Urinary bladder (tissue), 4 donors: ENCODE measurements around the gene CYLD. TPM values are rescaled to one million over a fixed set of nuclear protein-coding genes. Genes with fewer than 3 reads are reported as not detected.

Experiments used
- DNase-seq: peaks from one replicate; pipeline ENCODE4 v3.0.0-alpha.2; 2015; ENCODE audit errors: extremely low spot score
- H3K27ac ChIP-seq: one replicate; pipeline ENCODE4 v1.5.1; 2013; ENCODE audit warnings: low read depth, mild to moderate bottlenecking, moderate library complexity
- H3K36me3 ChIP-seq: one replicate; pipeline ENCODE4 v1.6.1; 2013; ENCODE audit warnings: mild to moderate bottlenecking, moderate library complexity; ENCODE audit not compliant: insufficient read depth
- H3K4me1 ChIP-seq: one replicate; pipeline ENCODE4 v1.6.1; 2013; ENCODE audit warnings: mild to moderate bottlenecking, moderate library complexity; ENCODE audit not compliant: insufficient read depth
- H3K4me3 ChIP-seq: one replicate; pipeline ENCODE4 v1.5.1; 2013; ENCODE audit warnings: low read depth, low read length
- WGBS: extraction: QIAGEN DNeasy Blood & Tissue Kit; methylation state at CpG from one replicate; pipeline ENCODE4 v1.1.7; 2013; 5-methylcytosine and 5-hydroxymethylcytosine counted together
- polyA plus RNA-seq: library from polyadenylated mRNA; stranded (reverse); fragments of 200-250 nt; gene quantifications from one replicate; pipeline ENCODE4 v1.2.3, GENCODE V29; 2013
- total RNA-seq: library from RNA; depleted of rRNA; stranded (reverse); fragments of >200 nt; gene quantifications from one replicate; pipeline ENCODE4 v1.2.3, GENCODE V29; 2014
- donor health status: healthy with polysubstance abuse.
- donor health status: healthy.

Gene CYLD
- total and polyA plus RNA-seq, 2 donors: 13.2 to 61.3 TPM

GRCh38 chr16:50718761-50719400 is 23.0 kb upstream of the CYLD start:
- Histone ChIP-seq H3K4me3 (no peak overlapping the region), H3K36me3 (no peaks in the 10 kb centered on the region), H3K4me1 (peaks cover 2% of the 10 kb centered on the region), H3K27ac (no peak overlapping the region)
- 66% methylated on average over 9 of the region's 9 CpGs for WGBS
- no peak for DNase-seq

- no peak overlapping the region for H3K27ac ChIP-seq
- no peak for DNase-seq
Measured at GRCh38 chr16:50719401-50720337, 22.2 kb upstream of the CYLD start.

GRCh38 chr16:50721549-50722404 is 20.1 kb upstream of the CYLD start:
- no peak overlapping the region for H3K27ac ChIP-seq
- no peak for DNase-seq
- H3K36me3 ChIP-seq: no peaks in the 10 kb centered on the region
- peaks cover 2% of the 10 kb centered on the region for H3K4me1 ChIP-seq
- WGBS: 93% methylated on average over 6 of the region's 6 CpGs
- H3K4me3 ChIP-seq: no peak overlapping the region

More at GRCh38 chr16:50719401-50720337, 22.2 kb upstream of the CYLD start:
- peaks cover 2% of the 10 kb centered on the region for H3K4me1 ChIP-seq
- WGBS: 80% methylated on average over 20 of the region's 20 CpGs
- H3K4me3 ChIP-seq: no peak overlapping the region
- H3K36me3 ChIP-seq: no peaks in the 10 kb centered on the region

- Histone ChIP-seq H3K4me1 (peaks cover 2% of the 10 kb centered on the region), H3K36me3 (no peaks in the 10 kb centered on the region), H3K27ac (no peak overlapping the region), H3K4me3 (no peak overlapping the region)
- 96% methylated on average over 1 of the region's 1 CpG for WGBS
- DNase-seq: no peak
Measured at GRCh38 chr16:50722405-50722737, 19.5 kb upstream of the CYLD start.

GRCh38 chr16:50722960-50723359 is 18.9 kb upstream of the CYLD start:
- Histone ChIP-seq H3K4me1 (peaks cover 2% of the 10 kb centered on the region), H3K27ac (no peak overlapping the region), H3K4me3 (no peak overlapping the region), H3K36me3 (no peaks in the 10 kb centered on the region)
- no peak for DNase-seq
- WGBS: 86% methylated on average over 2 of the region's 2 CpGs

- H3K4me3 ChIP-seq: no peak overlapping the region
- DNase-seq: no peak
- H3K27ac ChIP-seq: no peak overlapping the region
- H3K36me3 ChIP-seq: no peaks in the 10 kb centered on the region
- no peaks in the 10 kb centered on the region for H3K4me1 ChIP-seq
Measured at GRCh38 chr16:50724306-50724705, 17.6 kb upstream of the CYLD start.

- DNase-seq: no peak
- Histone ChIP-seq H3K27ac (no peak overlapping the region), H3K4me1 (no peaks in the 10 kb centered on the region)
Measured at GRCh38 chr16:50731130-50731988, 10.5 kb upstream of the CYLD start.

GRCh38 chr16:50731989-50732832 is 9.7 kb upstream of the CYLD start:
- no peak for DNase-seq
- Histone ChIP-seq H3K4me3 (no peak overlapping the region), H3K27ac (no peak overlapping the region), H3K4me1 (no peaks in the 10 kb centered on the region), H3K36me3 (no peaks in the 10 kb centered on the region)
- WGBS: 54% methylated on average over 10 of the region's 10 CpGs

More at GRCh38 chr16:50731130-50731988, 10.5 kb upstream of the CYLD start:
- WGBS: 77% methylated on average over 6 of the region's 6 CpGs
- Histone ChIP-seq H3K36me3 (no peaks in the 10 kb centered on the region), H3K4me3 (no peak overlapping the region)

GRCh38 chr16:50733468-50733867 is 8.4 kb upstream of the CYLD start:
- 90% methylated on average over 7 of the region's 7 CpGs for WGBS
- no peaks in the 10 kb centered on the region for H3K36me3 ChIP-seq
- H3K27ac ChIP-seq: no peak overlapping the region
- no peak overlapping the region for H3K4me3 ChIP-seq
- no peaks in the 10 kb centered on the region for H3K4me1 ChIP-seq
- no peak for DNase-seq

- WGBS: 78% methylated on average over 7 of the region's 7 CpGs
- no peak for DNase-seq
- no peak overlapping the region for H3K4me3 ChIP-seq
- no peaks in the 10 kb centered on the region for H3K4me1 ChIP-seq
- H3K36me3 ChIP-seq: no peaks in the 10 kb centered on the region
- H3K27ac ChIP-seq: no peak overlapping the region
Measured at GRCh38 chr16:50735629-50736122, 6.2 kb upstream of the CYLD start.

- 82% methylated on average over 9 of the region's 9 CpGs for WGBS
- no peaks in the 10 kb centered on the region for H3K4me1 ChIP-seq
- no peak for DNase-seq
- H3K4me3 ChIP-seq: no peak overlapping the region
- H3K27ac ChIP-seq: no peak overlapping the region
- no peaks in the 10 kb centered on the region for H3K36me3 ChIP-seq
Measured at GRCh38 chr16:50736448-50736847, 5.4 kb upstream of the CYLD start.

GRCh38 chr16:50737420-50737959 is 4.4 kb upstream of the CYLD start:
- WGBS: 93% methylated on average over 1 of the region's 1 CpG
- Histone ChIP-seq H3K27ac (no peak overlapping the region), H3K4me3 (no peak overlapping the region), H3K4me1 (no peaks in the 10 kb centered on the region), H3K36me3 (no peaks in the 10 kb centered on the region)
- DNase-seq: no peak
